Globus pallidus (tissue), 1 donor: ENCODE results near the gene SELE.

Experiments
- DNase-seq: peaks from one replicate; pipeline ENCODE4 v3.0.0-alpha.2; 2015; ENCODE audit warnings: low spot score

Gene SELE

GRCh38 chr1:169682071-169682470 is 51.8 kb downstream of the SELE start:
- no peak for DNase-seq

- DNase-seq: no peak
Observed at GRCh38 chr1:169681140-169681539, 52.7 kb downstream of the SELE start.

GRCh38 chr1:169680377-169681019 is 53.4 kb downstream of the SELE start:
- DNase-seq: no peak

- DNase-seq: no peak
Observed at GRCh38 chr1:169679692-169680091, 54.2 kb downstream of the SELE start.

GRCh38 chr1:169676001-169676400 is 57.9 kb downstream of the SELE start:
- DNase-seq: no peak
